Measurements from ENCODE around the gene SPTLC3. TPM values are rescaled to one million over a fixed set of nuclear protein-coding genes. Genes with fewer than 3 reads are reported as not detected.
A peak's percentile ranks its signal among the peaks of the same experiment; 100 is the strongest.

SPTLC3 gene
- polyA plus RNA-seq, 3 donors, result 0.01 TPM; not detected in 2

GRCh38 chr20:13017235-13017634 lies 8.5 kb downstream of the SPTLC3 start:
- Histone ChIP-seq H3K4me2 (replicated peaks; ENCODE audit: extremely low read depth, low read length, poor library complexity, severe bottlenecking) (no peak overlapping the region), H3K27ac (ENCODE audit: low read depth in 1 of 2, low read length in 2 of 2) (no peak overlapping the region), H4K20me1 (ENCODE audit: insufficient read depth, low read length) (no peaks in the 10 kb centered on the region), H3K9me3 (replicated peaks in 1 of 2; ENCODE audit: control insufficient read depth in 1 of 2, insufficient read depth in 1 of 2, low read length in 2 of 2) (peaks cover 3 to 7% of the 10 kb centered on the region in 2 donors), H3K4me3 (replicated peaks in 1 of 3; ENCODE audit: low read depth in 2 of 3, low read length in 3 of 3) (no peak overlapping the region), H3K9ac (ENCODE audit: insufficient read depth, low read length, poor library complexity, severe bottlenecking) (no peak overlapping the region), H3K36me3 (replicated peaks in 1 of 2; ENCODE audit: control insufficient read depth in 1 of 2, insufficient read depth in 2 of 2, low read length in 2 of 2) (no peaks in the 10 kb centered on the region), H2AFZ (ENCODE audit: insufficient read depth, low read depth, low read length, poor library complexity, severe bottlenecking) (no peak overlapping the region), H3K4me1 (ENCODE audit: control insufficient read depth in 1 of 2, insufficient read depth in 2 of 2, low read length in 2 of 2) (no peaks in the 10 kb centered on the region), H3K27me3 (ENCODE audit: control insufficient read depth in 2 of 2, insufficient read depth in 2 of 2, low read length in 2 of 2) (no peaks in the 10 kb centered on the region), H3K79me2 (ENCODE audit: insufficient read depth, low read length) (no peaks in the 10 kb centered on the region)
- TF ChIP-seq CTCF (IDR thresholded peaks at IDR 0.05), result no peak
- Mint-ChIP-seq H3K36me3 (no peaks in the 10 kb centered on the region), H3K27ac (no peak overlapping the region), H3K4me3 (no peak overlapping the region), H3K9me3 (peaks cover 0 to 13% (median 10%) of the 10 kb centered on the region in 7 donors), H3K4me1 (no peaks in the 10 kb centered on the region), H3K27me3 (ENCODE audit: low read depth in 3 of 3) (no peaks in the 10 kb centered on the region)
- WGBS (ENCODE audit: insufficient coverage), result no CpG with 5 or more reads among the region's 1 CpG
- intact Hi-C loops (cut with micrococcal nuclease), result no loop called here
- DNase-seq, result no peak

GRCh38 chr20:13017883-13018535 lies 9.2 kb downstream of the SPTLC3 start:
- H3K9me3 Mint-ChIP-seq, result peaks cover 6 to 20% (median 12%) of the 10 kb centered on the region in 7 donors
- H3K4me3 ChIP-seq (replicated peaks in 1 of 3; ENCODE audit: low read depth in 2 of 3, low read length in 3 of 3), result no peak overlapping the region
- no peak for DNase-seq
- H3K4me2 ChIP-seq (replicated peaks; ENCODE audit: extremely low read depth, low read length, poor library complexity, severe bottlenecking), result no peak overlapping the region
- no peak overlapping the region for H3K9ac ChIP-seq (ENCODE audit: insufficient read depth, low read length, poor library complexity, severe bottlenecking)
- no peaks in the 10 kb centered on the region for H4K20me1 ChIP-seq (ENCODE audit: insufficient read depth, low read length)
- H3K27ac ChIP-seq (ENCODE audit: low read depth in 1 of 2, low read length in 2 of 2), result no peak overlapping the region
- TF ChIP-seq CTCF (IDR thresholded peaks at IDR 0.05), result no peak
- H3K79me2 ChIP-seq (ENCODE audit: insufficient read depth, low read length), result no peaks in the 10 kb centered on the region
- H3K36me3 ChIP-seq (replicated peaks in 1 of 2; ENCODE audit: control insufficient read depth in 1 of 2, insufficient read depth in 2 of 2, low read length in 2 of 2), result no peaks in the 10 kb centered on the region
- no peaks in the 10 kb centered on the region for H3K36me3 Mint-ChIP-seq
- no peak overlapping the region for H2AFZ ChIP-seq (ENCODE audit: insufficient read depth, low read depth, low read length, poor library complexity, severe bottlenecking)
- intact Hi-C loops (cut with micrococcal nuclease), result no loop called here
- H3K4me3 Mint-ChIP-seq, result no peak overlapping the region
- 80% methylated on average over 1 of the region's 2 CpGs for WGBS (ENCODE audit: insufficient coverage)
- no peaks in the 10 kb centered on the region for H3K4me1 ChIP-seq (ENCODE audit: control insufficient read depth in 1 of 2, insufficient read depth in 2 of 2, low read length in 2 of 2)
- H3K27ac Mint-ChIP-seq, result peak overlapping the region in 1 of 7 donors; percentile 38
- H3K9me3 ChIP-seq (replicated peaks in 1 of 2; ENCODE audit: control insufficient read depth in 1 of 2, insufficient read depth in 1 of 2, low read length in 2 of 2), result peaks cover 10 to 14% of the 10 kb centered on the region in 2 donors
- H3K27me3 Mint-ChIP-seq (ENCODE audit: low read depth in 3 of 3), result no peaks in the 10 kb centered on the region
- no peaks in the 10 kb centered on the region for H3K4me1 Mint-ChIP-seq
- H3K27me3 ChIP-seq (ENCODE audit: control insufficient read depth in 2 of 2, insufficient read depth in 2 of 2, low read length in 2 of 2), result no peaks in the 10 kb centered on the region

All from CD14-positive monocyte (primary cell).